Measurements from ENCODE around the gene CDCA5. TPM values are rescaled to one million over a fixed set of nuclear protein-coding genes. Genes with fewer than 3 reads are reported as not detected.

The CDCA5 gene
- total RNA-seq, 1 experiment from 2014 or later = 94.8 TPM

DNA sequence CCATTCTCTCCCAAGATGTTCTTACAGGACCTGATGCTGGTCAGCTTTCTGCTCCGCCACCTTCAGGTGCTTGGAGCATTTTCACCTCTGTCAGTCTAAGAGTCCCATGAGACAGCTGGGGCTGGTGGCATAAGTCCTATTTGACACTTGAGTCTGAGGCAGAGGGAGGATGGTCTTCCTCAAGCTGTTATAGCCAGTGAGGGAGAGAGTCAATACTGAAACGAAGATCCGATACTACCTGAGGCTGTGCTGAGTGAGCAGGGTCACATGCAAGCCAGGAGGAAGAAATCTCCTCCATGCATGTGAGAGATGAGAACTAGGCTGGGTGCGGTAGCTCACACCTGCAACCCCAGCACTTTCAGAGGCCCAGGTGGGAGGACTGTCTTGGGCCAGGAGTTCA is 5.8 kb upstream of the CDCA5 start:
- Mint-ChIP-seq H3K36me3 (ENCODE audit: insufficient read depth in 1 of 3, low read depth in 3 of 3) (peaks cover 4 to 39% (median 37%) of the 10 kb centered on the region in 3 experiments), H3K4me3 (no peak overlapping the region), H3K27me3 (ENCODE audit: low read depth) (no peaks in the 10 kb centered on the region), H3K4me1 (peaks cover 5 to 7% of the 10 kb centered on the region in 2 experiments; a peak in 3 of 4 replicates), H3K27ac (no peak overlapping the region), H3K9me3 (no peaks in the 10 kb centered on the region)
- H3K4me2 ChIP-seq (ENCODE audit: insufficient read depth, insufficient read length, low read length) = no peak overlapping the region
- no peak overlapping the region for H2BK5ac ChIP-seq (ENCODE audit: insufficient read length, low read length)
- no peaks in the 10 kb centered on the region for H3K9me3 ChIP-seq (ENCODE audit: control insufficient read depth, low read depth, low read length)
- H2BK120ac ChIP-seq (ENCODE audit: low read depth, low read length, poor library complexity, severe bottlenecking) = no peak overlapping the region
- peaks cover 3% of the 10 kb centered on the region for H4K20me1 ChIP-seq (ENCODE audit: control insufficient read depth, insufficient read depth, insufficient read length)
- H3K79me1 ChIP-seq (ENCODE audit: insufficient read depth, low read depth, low read length, poor library complexity, severe bottlenecking) = no peaks in the 10 kb centered on the region
- WGBS (ENCODE audit: extremely low coverage, insufficient read length, low lambda C conversion rate) = no CpG with 5 or more reads among the region's 4 CpGs
- no peak overlapping the region for H2AFZ ChIP-seq (ENCODE audit: low read length)
- no peak overlapping the region for H2BK12ac ChIP-seq (ENCODE audit: insufficient read length, low read depth, low read length)
- no peak overlapping the region for H3K18ac ChIP-seq (ENCODE audit: insufficient read length, low read depth, low read length)
- H3T11ph ChIP-seq (ENCODE audit: low read length) = no peak overlapping the region
- no peaks in the 10 kb centered on the region for H3K27me3 ChIP-seq (ENCODE audit: insufficient read depth, low read length)
- H4K91ac ChIP-seq (ENCODE audit: insufficient read length, low read depth, low read length) = no peak overlapping the region
- TF ChIP-seq, protein P1, sequence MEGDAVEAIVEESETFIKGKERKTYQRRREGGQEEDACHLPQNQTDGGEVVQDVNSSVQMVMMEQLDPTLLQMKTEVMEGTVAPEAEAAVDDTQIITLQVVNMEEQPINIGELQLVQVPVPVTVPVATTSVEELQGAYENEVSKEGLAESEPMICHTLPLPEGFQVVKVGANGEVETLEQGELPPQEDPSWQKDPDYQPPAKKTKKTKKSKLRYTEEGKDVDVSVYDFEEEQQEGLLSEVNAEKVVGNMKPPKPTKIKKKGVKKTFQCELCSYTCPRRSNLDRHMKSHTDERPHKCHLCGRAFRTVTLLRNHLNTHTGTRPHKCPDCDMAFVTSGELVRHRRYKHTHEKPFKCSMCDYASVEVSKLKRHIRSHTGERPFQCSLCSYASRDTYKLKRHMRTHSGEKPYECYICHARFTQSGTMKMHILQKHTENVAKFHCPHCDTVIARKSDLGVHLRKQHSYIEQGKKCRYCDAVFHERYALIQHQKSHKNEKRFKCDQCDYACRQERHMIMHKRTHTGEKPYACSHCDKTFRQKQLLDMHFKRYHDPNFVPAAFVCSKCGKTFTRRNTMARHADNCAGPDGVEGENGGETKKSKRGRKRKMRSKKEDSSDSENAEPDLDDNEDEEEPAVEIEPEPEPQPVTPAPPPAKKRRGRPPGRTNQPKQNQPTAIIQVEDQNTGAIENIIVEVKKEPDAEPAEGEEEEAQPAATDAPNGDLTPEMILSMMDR (conservative IDR thresholded peaks at IDR 0.05) = no peak
- H3K14ac ChIP-seq (ENCODE audit: insufficient read depth, low read length) = no peak overlapping the region
- no peak overlapping the region for H3K27ac ChIP-seq (ENCODE audit: insufficient read length, low read depth, low read length)
- H2AK5ac ChIP-seq (ENCODE audit: insufficient read length, low read length) = no peak overlapping the region
- H4K5ac ChIP-seq (ENCODE audit: insufficient read length, low read depth, low read length) = no peak overlapping the region
- H3K23me2 ChIP-seq (ENCODE audit: insufficient read length, low read depth, low read length, poor library complexity, severe bottlenecking) = peaks cover 3% of the 10 kb centered on the region
- no peak overlapping the region for H3K9ac ChIP-seq (ENCODE audit: extremely low read depth, insufficient read length, low read length)
- no peaks in the 10 kb centered on the region for H3K4me1 ChIP-seq (ENCODE audit: insufficient read depth, low read length)
- H3K79me2 ChIP-seq (ENCODE audit: insufficient read depth, low read length) = no peaks in the 10 kb centered on the region
- H3K23ac ChIP-seq (ENCODE audit: insufficient read length, low read depth, low read length) = no peak overlapping the region
- no peak overlapping the region for H2BK20ac ChIP-seq (ENCODE audit: low read depth, low read length, poor library complexity, severe bottlenecking)
- no peak overlapping the region for H3K4ac ChIP-seq (ENCODE audit: low read depth, low read length)
- no peak overlapping the region for H4K8ac ChIP-seq (replicated peaks; ENCODE audit: insufficient read length, low read depth, low read length)
- DNase-seq = no peak
- H3K56ac ChIP-seq (ENCODE audit: insufficient read length, low read depth, low read length) = no peak overlapping the region
- no peak overlapping the region for H2BK15ac ChIP-seq (ENCODE audit: low read depth, low read length)

Data from H9 (cell line).